HepG2 (cell line): ENCODE results near the gene FGFR4. TPM values are rescaled to one million over a fixed set of nuclear protein-coding genes. Genes with fewer than 3 reads are reported as not detected.

Experiments
- DPF2 ChIP-seq: sonication (generic); formaldehyde crosslinking; IDR thresholded peaks from 2 replicates; pipeline ENCODE4 v1.4.0; 2020; ENCODE audit warnings: mild to moderate bottlenecking, low read depth, missing genetic modification reagents, borderline replicate concordance
- HOXA7 ChIP-seq: sonication (generic); formaldehyde crosslinking; IDR thresholded peaks from 2 replicates; pipeline ENCODE4 v1.8.1; 2022; ENCODE audit warnings: mild to moderate bottlenecking, missing genetic modification reagents, moderate library complexity
- KDM1A ChIP-seq: IDR thresholded peaks from 2 replicates; pipeline ENCODE4 v1.6.1; 2016; ENCODE audit warnings: missing compliant biosample characterization
- NFATC3 ChIP-seq: sonication (generic); formaldehyde crosslinking; IDR thresholded peaks from 2 replicates; pipeline ENCODE4 v1.5.1; 2020; ENCODE audit warnings: mild to moderate bottlenecking, missing genetic modification reagents
- RBM39 ChIP-seq: fragments of 200-400 bp; formaldehyde crosslinking; IDR thresholded peaks from one replicate; pipeline ENCODE4 v1.6.1; 2018; ENCODE audit warnings: antibody characterized with exemption, mild to moderate bottlenecking, low read depth, low read length; ENCODE audit not compliant: poor library complexity, severe bottlenecking
- SMYD3 ChIP-seq: sonication (generic); formaldehyde crosslinking; IDR thresholded peaks from 2 replicates; pipeline ENCODE4 v1.8.1; 2023; ENCODE audit warnings: mild to moderate bottlenecking, missing genetic modification reagents
- THAP11 ChIP-seq: IDR thresholded peaks from 2 replicates; pipeline ENCODE4 v1.6.1; 2016; ENCODE audit warnings: missing biosample characterization, missing genetic modification reagents
- ZMYM2 ChIP-seq: sonication (generic); formaldehyde crosslinking; IDR thresholded peaks from 2 replicates; pipeline ENCODE4 v1.8.0; 2022; ENCODE audit warnings: mild to moderate bottlenecking, missing genetic modification reagents
- ZNF160 ChIP-seq: sonication (generic); formaldehyde crosslinking; IDR thresholded peaks from 2 replicates; pipeline ENCODE4 v1.8.0; 2022; ENCODE audit warnings: mild to moderate bottlenecking, inconsistent platforms, missing genetic modification reagents
- ZNF274 ChIP-seq: sonication (generic); formaldehyde crosslinking; IDR thresholded peaks from 2 replicates; pipeline ENCODE4 v1.5.1; 2020; ENCODE audit warnings: mild to moderate bottlenecking, missing genetic modification reagents
- ZNF382 ChIP-seq: sonication (generic); formaldehyde crosslinking; IDR thresholded peaks from 2 replicates; pipeline ENCODE4 v1.5.0; 2020; ENCODE audit warnings: missing genetic modification reagents, mild to moderate bottlenecking, borderline replicate concordance
- polyA plus RNA-seq, 8 experiments: library from polyadenylated mRNA; depleted of rRNA in 3 of 8; stranded (reverse) in 7 of 8; unstranded in 1 of 8; fragments of >200 nt; fragmentation: Illumina TruSeq in 4 of 8; extraction: Trizol in 4 of 8; gene quantifications; 2 replicates each; pipeline versions ENCODE4 v1.2.1 to v1.2.3, GENCODE V29; 2011 to 2016; ENCODE audit warnings: low read depth in 4 of 8, missing spikeins in 1 of 8, mixed read lengths in 1 of 8; ENCODE audit not compliant: insufficient read depth in 1 of 8
- total RNA-seq, 5 experiments: library from RNA; depleted of rRNA; stranded (reverse); fragments of >200 nt; fragmentation: Illumina TruSeq; extraction: Trizol; gene quantifications; 2 replicates each; pipeline ENCODE4 v1.2.3, GENCODE V29; 2016; ENCODE audit warnings: low read depth in 1 of 5
- TF ChIP-seq, protein P1 (sequence below): IDR thresholded peaks from 2 replicates; pipeline ENCODE4 v1.6.1; 2016; ENCODE audit warnings: control low read depth
- TF ChIP-seq, protein P2 (sequence below): sonication (generic); formaldehyde crosslinking; conservative IDR thresholded peaks from 2 replicates; pipeline ENCODE4 v1.4.0; 2020; ENCODE audit warnings: mild to moderate bottlenecking, missing genetic modification reagents, moderate library complexity
- TF ChIP-seq, protein P3 (sequence below): sonication (generic); formaldehyde crosslinking; IDR thresholded peaks from 2 replicates; pipeline ENCODE4 v1.4.0; 2020; ENCODE audit warnings: missing genetic modification reagents, borderline replicate concordance
- TF ChIP-seq, protein P4 (sequence below): sonication (generic); formaldehyde crosslinking; IDR thresholded peaks from 2 replicates; pipeline ENCODE4 v1.5.1; 2020; ENCODE audit warnings: missing genetic modification reagents, mild to moderate bottlenecking, borderline replicate concordance
- TF ChIP-seq, protein P5 (sequence below): sonication (generic); formaldehyde crosslinking; IDR thresholded peaks from 2 replicates; pipeline ENCODE4 v1.4.0; 2020; ENCODE audit warnings: missing genetic modification reagents

FGFR4 gene
- total and polyA plus RNA-seq, 2 of the 13 experiments (the other 11 are each of a cell fraction or from before 2014, with no cell fraction given): 129 to 219 TPM

DNA sequence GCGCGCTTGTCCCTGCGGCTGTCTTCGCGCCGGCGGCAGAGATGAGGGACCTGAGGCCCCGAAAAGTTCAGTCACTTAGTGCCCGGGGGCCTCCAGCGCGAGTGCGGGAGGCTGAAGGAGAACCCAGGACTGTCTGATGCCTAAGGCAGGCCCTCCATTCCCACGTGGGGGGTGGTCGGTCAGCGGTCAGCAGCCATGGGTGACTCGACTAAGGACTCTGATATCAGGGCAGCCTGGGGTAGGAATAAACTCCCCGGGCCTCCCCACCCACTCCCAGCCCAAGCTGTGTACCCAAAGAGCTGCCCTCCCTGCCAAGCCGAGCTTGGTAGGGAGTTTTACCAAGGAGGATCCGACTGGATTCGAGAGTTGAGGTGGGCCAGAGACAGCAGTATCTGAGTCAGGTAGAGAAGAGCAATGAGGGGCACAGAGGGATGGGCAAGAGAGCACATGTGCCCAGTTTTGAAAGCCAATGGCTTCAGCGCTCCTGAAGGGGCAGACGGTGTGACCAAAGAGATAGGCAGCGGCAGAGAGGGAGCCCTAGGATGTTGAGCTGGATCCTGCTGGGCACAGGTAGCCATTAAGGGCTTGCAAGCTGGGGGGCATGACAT lies 787 bp downstream of the FGFR4 start (continued):
- TF ChIP-seq, protein P1, sequence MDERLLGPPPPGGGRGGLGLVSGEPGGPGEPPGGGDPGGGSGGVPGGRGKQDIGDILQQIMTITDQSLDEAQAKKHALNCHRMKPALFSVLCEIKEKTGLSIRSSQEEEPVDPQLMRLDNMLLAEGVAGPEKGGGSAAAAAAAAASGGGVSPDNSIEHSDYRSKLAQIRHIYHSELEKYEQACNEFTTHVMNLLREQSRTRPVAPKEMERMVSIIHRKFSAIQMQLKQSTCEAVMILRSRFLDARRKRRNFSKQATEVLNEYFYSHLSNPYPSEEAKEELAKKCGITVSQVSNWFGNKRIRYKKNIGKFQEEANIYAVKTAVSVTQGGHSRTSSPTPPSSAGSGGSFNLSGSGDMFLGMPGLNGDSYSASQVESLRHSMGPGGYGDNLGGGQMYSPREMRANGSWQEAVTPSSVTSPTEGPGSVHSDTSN (CRISPR knock-in tag): no peak
- TF ChIP-seq, protein P2, sequence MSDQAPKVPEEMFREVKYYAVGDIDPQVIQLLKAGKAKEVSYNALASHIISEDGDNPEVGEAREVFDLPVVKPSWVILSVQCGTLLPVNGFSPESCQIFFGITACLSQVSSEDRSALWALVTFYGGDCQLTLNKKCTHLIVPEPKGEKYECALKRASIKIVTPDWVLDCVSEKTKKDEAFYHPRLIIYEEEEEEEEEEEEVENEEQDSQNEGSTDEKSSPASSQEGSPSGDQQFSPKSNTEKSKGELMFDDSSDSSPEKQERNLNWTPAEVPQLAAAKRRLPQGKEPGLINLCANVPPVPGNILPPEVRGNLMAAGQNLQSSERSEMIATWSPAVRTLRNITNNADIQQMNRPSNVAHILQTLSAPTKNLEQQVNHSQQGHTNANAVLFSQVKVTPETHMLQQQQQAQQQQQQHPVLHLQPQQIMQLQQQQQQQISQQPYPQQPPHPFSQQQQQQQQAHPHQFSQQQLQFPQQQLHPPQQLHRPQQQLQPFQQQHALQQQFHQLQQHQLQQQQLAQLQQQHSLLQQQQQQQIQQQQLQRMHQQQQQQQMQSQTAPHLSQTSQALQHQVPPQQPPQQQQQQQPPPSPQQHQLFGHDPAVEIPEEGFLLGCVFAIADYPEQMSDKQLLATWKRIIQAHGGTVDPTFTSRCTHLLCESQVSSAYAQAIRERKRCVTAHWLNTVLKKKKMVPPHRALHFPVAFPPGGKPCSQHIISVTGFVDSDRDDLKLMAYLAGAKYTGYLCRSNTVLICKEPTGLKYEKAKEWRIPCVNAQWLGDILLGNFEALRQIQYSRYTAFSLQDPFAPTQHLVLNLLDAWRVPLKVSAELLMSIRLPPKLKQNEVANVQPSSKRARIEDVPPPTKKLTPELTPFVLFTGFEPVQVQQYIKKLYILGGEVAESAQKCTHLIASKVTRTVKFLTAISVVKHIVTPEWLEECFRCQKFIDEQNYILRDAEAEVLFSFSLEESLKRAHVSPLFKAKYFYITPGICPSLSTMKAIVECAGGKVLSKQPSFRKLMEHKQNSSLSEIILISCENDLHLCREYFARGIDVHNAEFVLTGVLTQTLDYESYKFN (CRISPR knock-in tag): peak; percentile 13; the same call in 1 of the 2 replicates
- TF ChIP-seq NFATC3 (no peak), SMYD3 (CRISPR knock-in tag) (no peak), HOXA7 (CRISPR knock-in tag) (no peak), ZNF382 (no peak), ZMYM2 (CRISPR knock-in tag) (no peak), ZNF160 (CRISPR knock-in tag) (no peak; the same call in 1 of the 2 replicates), DPF2 (CRISPR knock-in tag) (no peak), RBM39 (no peak), THAP11 (CRISPR knock-in tag) (no peak), ZNF274 (0 out of 2 replicates have a peak, but pooled peaks have one; percentile 2), KDM1A (CRISPR knock-in tag) (no peak)
- TF ChIP-seq, protein P3, sequence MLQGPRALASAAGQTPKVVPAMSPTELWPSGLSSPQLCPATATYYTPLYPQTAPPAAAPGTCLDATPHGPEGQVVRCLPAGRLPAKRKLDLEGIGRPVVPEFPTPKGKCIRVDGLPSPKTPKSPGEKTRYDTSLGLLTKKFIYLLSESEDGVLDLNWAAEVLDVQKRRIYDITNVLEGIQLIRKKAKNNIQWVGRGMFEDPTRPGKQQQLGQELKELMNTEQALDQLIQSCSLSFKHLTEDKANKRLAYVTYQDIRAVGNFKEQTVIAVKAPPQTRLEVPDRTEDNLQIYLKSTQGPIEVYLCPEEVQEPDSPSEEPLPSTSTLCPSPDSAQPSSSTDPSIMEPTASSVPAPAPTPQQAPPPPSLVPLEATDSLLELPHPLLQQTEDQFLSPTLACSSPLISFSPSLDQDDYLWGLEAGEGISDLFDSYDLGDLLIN (CRISPR knock-in tag): no peak
- TF ChIP-seq, protein P4, sequence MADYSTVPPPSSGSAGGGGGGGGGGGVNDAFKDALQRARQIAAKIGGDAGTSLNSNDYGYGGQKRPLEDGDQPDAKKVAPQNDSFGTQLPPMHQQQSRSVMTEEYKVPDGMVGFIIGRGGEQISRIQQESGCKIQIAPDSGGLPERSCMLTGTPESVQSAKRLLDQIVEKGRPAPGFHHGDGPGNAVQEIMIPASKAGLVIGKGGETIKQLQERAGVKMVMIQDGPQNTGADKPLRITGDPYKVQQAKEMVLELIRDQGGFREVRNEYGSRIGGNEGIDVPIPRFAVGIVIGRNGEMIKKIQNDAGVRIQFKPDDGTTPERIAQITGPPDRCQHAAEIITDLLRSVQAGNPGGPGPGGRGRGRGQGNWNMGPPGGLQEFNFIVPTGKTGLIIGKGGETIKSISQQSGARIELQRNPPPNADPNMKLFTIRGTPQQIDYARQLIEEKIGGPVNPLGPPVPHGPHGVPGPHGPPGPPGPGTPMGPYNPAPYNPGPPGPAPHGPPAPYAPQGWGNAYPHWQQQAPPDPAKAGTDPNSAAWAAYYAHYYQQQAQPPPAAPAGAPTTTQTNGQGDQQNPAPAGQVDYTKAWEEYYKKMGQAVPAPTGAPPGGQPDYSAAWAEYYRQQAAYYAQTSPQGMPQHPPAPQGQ (CRISPR knock-in tag): no peak
- TF ChIP-seq, protein P5, sequence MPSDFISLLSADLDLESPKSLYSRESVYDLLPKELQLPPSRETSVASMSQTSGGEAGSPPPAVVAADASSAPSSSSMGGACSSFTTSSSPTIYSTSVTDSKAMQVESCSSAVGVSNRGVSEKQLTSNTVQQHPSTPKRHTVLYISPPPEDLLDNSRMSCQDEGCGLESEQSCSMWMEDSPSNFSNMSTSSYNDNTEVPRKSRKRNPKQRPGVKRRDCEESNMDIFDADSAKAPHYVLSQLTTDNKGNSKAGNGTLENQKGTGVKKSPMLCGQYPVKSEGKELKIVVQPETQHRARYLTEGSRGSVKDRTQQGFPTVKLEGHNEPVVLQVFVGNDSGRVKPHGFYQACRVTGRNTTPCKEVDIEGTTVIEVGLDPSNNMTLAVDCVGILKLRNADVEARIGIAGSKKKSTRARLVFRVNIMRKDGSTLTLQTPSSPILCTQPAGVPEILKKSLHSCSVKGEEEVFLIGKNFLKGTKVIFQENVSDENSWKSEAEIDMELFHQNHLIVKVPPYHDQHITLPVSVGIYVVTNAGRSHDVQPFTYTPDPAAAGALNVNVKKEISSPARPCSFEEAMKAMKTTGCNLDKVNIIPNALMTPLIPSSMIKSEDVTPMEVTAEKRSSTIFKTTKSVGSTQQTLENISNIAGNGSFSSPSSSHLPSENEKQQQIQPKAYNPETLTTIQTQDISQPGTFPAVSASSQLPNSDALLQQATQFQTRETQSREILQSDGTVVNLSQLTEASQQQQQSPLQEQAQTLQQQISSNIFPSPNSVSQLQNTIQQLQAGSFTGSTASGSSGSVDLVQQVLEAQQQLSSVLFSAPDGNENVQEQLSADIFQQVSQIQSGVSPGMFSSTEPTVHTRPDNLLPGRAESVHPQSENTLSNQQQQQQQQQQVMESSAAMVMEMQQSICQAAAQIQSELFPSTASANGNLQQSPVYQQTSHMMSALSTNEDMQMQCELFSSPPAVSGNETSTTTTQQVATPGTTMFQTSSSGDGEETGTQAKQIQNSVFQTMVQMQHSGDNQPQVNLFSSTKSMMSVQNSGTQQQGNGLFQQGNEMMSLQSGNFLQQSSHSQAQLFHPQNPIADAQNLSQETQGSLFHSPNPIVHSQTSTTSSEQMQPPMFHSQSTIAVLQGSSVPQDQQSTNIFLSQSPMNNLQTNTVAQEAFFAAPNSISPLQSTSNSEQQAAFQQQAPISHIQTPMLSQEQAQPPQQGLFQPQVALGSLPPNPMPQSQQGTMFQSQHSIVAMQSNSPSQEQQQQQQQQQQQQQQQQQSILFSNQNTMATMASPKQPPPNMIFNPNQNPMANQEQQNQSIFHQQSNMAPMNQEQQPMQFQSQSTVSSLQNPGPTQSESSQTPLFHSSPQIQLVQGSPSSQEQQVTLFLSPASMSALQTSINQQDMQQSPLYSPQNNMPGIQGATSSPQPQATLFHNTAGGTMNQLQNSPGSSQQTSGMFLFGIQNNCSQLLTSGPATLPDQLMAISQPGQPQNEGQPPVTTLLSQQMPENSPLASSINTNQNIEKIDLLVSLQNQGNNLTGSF (CRISPR knock-in tag): no peak
